NCI-H345 treated with DMSO at 0.1 percent for 48 hours (cell line): ENCODE measurements around the gene CTNNA1.
"Not testable (repeated sequence)": the region's sequence is repeated elsewhere in the genome, so short reads cannot be mapped to it uniquely, and the experiment has no call there.

Experiments used
- DNase-seq: peaks from one replicate; lab custom pipeline; 2025; ENCODE audit not compliant: unreplicated experiment; lab: John Stamatoyannopoulos, UW

The CTNNA1 gene

GRCh38 chr5:138884554-138884953 is 131.3 kb downstream of the CTNNA1 start:
- no peak for DNase-seq

DNA sequence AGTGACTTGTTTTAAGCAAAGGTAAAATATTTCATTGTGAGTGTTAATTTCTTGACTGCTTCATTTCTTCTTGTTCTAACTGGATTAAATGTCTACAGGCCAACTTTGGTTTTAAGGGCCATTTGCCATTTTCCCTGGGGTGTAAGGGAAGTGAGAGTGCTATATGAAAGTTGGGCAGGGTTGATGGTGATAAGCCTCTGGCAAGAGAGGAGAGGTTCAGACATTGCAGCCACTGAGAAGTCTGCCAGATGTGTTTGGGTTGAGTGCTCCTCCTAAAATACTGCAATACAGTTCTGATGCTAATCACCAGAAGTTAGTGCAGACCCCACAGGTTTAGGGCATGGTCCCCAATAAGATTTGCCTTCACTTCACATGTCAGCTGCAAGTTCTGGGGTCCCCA is 136.8 kb downstream of the CTNNA1 start:
- no peak for DNase-seq

- no peak for DNase-seq
These were observed 137.4 kb downstream of the CTNNA1 start for GRCh38 chr5:138890644-138891043.

GRCh38 chr5:138895918-138896317 is 142.7 kb downstream of the CTNNA1 start:
- no peak for DNase-seq

- no peak for DNase-seq
These were observed 145.1 kb downstream of the CTNNA1 start for GRCh38 chr5:138898299-138898698.

- DNase-seq: no peak
These were observed 145.5 kb downstream of the CTNNA1 start for GRCh38 chr5:138898742-138899141.

DNA sequence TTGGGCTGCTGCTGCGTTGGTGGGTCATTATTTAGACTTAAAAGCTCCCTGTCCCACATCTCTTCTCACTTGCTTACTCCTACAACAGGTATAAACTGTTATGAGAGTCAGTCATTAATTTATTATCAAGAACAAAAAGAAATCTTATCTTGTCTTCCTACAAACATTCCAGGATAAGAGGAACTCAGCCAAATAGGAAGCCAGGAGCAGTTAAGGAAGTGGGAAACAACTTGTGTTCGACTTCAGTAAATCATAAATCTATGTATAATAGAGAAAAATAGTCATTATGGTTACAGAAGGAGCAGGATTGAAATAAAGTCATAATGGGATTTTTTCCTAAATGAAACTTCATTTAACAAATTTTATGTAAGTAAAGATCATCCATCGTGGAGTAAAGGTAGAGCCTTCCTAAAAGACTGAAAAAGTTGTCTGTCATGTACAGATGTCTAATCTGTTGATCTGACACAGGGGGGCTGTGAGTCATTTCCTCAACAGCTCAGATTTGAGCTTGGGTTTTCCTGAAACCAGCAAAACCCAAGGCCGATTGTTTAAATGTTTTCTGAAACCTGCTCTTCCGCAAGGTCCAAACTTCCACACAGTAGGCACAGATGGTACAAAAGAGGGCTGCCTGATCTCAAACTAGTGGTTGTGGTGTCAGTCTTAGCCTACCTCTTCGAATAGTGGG is 147.2 kb downstream of the CTNNA1 start:
- DNase-seq: no peak

GRCh38 chr5:138901716-138902115 is 148.5 kb downstream of the CTNNA1 start:
- DNase-seq: no peak

DNA sequence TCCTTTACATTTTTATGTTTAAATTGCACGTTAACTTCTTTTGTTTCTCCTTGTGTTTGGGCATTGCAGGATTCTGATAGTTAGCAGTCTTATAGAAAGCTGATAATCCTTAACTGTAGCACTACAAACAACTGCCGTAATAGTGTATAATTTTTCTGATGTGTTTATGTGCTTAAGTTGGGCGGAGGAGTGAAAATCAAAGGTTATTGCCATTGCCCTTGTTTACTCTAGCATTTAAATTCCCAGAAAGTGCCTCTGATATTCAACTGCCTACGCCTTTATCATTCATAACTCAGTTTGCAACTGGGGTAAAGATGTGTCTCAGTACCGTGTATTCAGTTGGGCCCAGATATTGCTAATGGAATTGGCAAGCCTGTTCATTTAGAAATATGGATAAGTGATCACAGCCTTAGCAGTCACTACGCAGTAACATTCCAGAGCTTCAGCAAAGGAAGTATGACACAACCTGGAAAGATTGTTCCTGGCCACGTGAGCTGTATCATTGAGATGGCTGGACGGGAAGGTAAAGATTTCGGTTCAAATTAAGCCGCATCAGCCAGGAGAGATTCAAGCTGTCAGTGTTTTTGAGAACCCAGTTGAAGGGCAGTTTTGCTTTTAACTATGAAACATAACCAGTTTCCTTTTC is 150.0 kb downstream of the CTNNA1 start:
- DNase-seq: no peak

- no peak for DNase-seq
These were observed 152.3 kb downstream of the CTNNA1 start for GRCh38 chr5:138905541-138905940.

GRCh38 chr5:138909734-138910133 is 156.5 kb downstream of the CTNNA1 start:
- DNase-seq: no peak

- no peak for DNase-seq
These were observed 157.4 kb downstream of the CTNNA1 start for GRCh38 chr5:138910546-138911185.

GRCh38 chr5:138911441-138911840 is 158.2 kb downstream of the CTNNA1 start:
- no peak for DNase-seq

- no peak for DNase-seq
These were observed 158.9 kb downstream of the CTNNA1 start for GRCh38 chr5:138912093-138912492.

GRCh38 chr5:138913773-138914172 is 160.5 kb downstream of the CTNNA1 start:
- no peak for DNase-seq

DNA sequence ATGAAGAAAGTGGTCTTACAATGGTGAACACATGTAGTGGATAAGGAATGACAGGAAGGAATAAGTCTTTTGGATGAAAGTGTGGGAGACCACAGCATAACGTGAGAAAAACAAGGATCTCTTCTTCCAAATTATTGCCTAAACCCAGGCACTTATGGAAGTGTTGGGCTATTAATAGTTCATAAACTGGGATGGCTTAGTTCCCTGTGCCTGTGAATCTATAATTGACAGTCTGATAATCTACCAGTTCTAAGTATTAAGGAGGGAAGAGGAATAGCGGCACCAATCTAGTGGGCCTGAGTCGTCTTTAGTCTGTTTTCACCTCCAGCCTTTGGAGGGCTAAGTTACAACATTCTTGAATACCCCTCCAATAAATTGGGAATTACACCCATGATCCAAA is 161.1 kb downstream of the CTNNA1 start:
- no peak for DNase-seq

DNA sequence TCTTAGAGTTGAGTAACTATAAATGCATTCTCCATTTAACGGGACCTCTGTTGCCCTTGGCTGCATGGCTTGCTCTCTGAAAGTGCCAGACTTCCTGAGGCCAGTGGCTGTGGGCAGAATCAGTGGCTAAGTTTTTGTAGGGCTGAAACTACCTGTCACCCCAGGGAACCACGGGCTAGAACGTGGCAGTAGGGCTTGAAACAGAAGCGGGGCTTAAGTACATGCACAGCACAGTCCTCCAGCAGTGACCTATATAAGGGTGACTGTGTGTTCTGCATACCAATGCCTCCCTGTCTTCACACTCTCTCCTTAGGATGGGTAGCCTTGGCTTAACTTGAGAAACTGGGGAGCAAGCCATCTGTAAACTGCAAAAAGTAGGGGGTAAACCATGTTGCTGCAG is 165.5 kb downstream of the CTNNA1 start:
- no peak for DNase-seq

- no peak for DNase-seq
These were observed 167.0 kb downstream of the CTNNA1 start for GRCh38 chr5:138920181-138920580.

GRCh38 chr5:138921362-138921761 is 168.1 kb downstream of the CTNNA1 start:
- not testable (repeated sequence) for DNase-seq

- DNase-seq: no peak
These were observed 169.3 kb downstream of the CTNNA1 start for GRCh38 chr5:138922494-138922893.

DNA sequence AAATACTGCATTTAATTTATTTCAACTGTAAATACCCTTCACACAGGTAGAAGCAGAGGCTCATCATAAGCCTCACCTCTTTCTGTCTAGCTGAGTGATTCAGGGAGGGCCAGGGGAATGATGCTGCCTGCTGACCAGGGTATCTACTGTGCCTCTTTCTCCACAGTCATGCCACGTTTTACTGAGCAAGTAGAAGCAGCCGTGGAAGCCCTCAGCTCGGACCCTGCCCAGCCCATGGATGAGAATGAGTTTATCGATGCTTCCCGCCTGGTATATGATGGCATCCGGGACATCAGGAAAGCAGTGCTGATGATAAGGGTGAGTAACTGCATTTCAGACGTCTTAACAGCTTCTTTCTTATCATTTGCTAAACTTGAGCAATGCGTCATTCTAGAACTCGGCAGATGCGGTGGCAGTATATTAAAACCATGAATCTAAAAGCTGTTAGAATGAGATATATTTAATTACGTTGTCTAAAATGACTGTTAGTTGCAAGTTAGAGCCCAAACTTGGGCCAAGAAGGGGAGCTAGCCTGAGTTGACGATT is 171.9 kb downstream of the CTNNA1 start:
- no peak for DNase-seq

DNA sequence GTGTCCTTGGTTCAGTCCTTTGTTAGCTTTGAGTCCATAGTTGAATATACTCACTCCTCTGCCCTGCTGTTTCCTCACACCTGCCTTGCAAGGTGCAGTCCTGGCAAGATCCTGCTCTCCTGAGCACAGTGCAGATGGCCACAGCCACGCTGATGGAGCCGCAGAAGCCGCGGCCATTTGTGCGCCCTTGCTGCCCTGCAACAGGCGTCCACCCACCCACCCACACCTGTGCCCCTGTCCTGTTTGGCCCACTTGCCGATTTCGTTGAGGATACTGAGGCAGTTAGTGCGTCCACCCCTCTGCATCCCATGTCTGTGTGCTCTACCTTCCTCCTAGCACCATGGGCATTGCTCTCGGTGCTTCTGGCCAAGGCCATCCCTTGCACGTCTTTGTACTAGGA is 173.0 kb downstream of the CTNNA1 start:
- no peak for DNase-seq
